ENCODE measurements around the gene KDELR3. TPM values are rescaled to one million over a fixed set of nuclear protein-coding genes. Genes with fewer than 3 reads are reported as not detected.

KDELR3 gene
- total RNA-seq, 1 donor from 2014 or later = 8.3 TPM

GRCh38 chr22:38519453-38520250 is 51.8 kb downstream of the KDELR3 start:
- Histone ChIP-seq H3K27me3 (ENCODE audit: low read depth) (peaks cover 10% of the 10 kb centered on the region), H3K4me3 (no peak overlapping the region), H3K36me3 (no peaks in the 10 kb centered on the region), H3K27ac (no peak overlapping the region), H3K9me3 (no peaks in the 10 kb centered on the region), H3K4me1 (no peaks in the 10 kb centered on the region)
- TF ChIP-seq CTCF (IDR thresholded peaks at IDR 0.05) = no peak
- intact Hi-C loops (cut with DNase I) = no loop called here
- DNase-seq (no peak), ATAC-seq (no peak)

GRCh38 chr22:38523029-38523428 is 55.1 kb downstream of the KDELR3 start:
- Histone ChIP-seq H3K4me3 (no peak overlapping the region), H3K27ac (no peak overlapping the region), H3K4me1 (no peaks in the 10 kb centered on the region), H3K9me3 (no peaks in the 10 kb centered on the region), H3K27me3 (ENCODE audit: low read depth) (peaks cover 10% of the 10 kb centered on the region), H3K36me3 (no peaks in the 10 kb centered on the region)
- DNase-seq (no peak), ATAC-seq (no peak)
- intact Hi-C loops (cut with DNase I) = no loop called here
- no peak for TF ChIP-seq CTCF (IDR thresholded peaks at IDR 0.05)

- Histone ChIP-seq H3K27ac (no peak overlapping the region), H3K27me3 (ENCODE audit: low read depth) (peaks cover 10% of the 10 kb centered on the region), H3K4me3 (no peak overlapping the region), H3K9me3 (no peaks in the 10 kb centered on the region), H3K4me1 (no peaks in the 10 kb centered on the region), H3K36me3 (no peaks in the 10 kb centered on the region)
- no peak for TF ChIP-seq CTCF (IDR thresholded peaks at IDR 0.05)
- DNase-seq = no peak
- intact Hi-C loops (cut with DNase I) = no loop called here
- ATAC-seq = no peak
Measured at GRCh38 chr22:38523479-38523878, 55.6 kb downstream of the KDELR3 start.

GRCh38 chr22:38524429-38524828 is 56.5 kb downstream of the KDELR3 start:
- no peak for ATAC-seq
- no peak overlapping the region for H3K27ac ChIP-seq
- intact Hi-C loops (cut with DNase I) = no loop called here

GRCh38 chr22:38531251-38531938 is 63.5 kb downstream of the KDELR3 start:
- intact Hi-C loops (cut with DNase I) = no loop called here
- Histone ChIP-seq H3K36me3 (no peaks in the 10 kb centered on the region), H3K4me1 (no peaks in the 10 kb centered on the region), H3K27ac (no peak overlapping the region), H3K4me3 (no peak overlapping the region), H3K27me3 (ENCODE audit: low read depth) (no peaks in the 10 kb centered on the region), H3K9me3 (no peaks in the 10 kb centered on the region)
- ATAC-seq (no peak), DNase-seq (no peak)
- TF ChIP-seq CTCF (IDR thresholded peaks at IDR 0.05) = no peak

More at GRCh38 chr22:38524429-38524828, 56.5 kb downstream of the KDELR3 start:
- Histone ChIP-seq H3K4me1 (no peaks in the 10 kb centered on the region), H3K36me3 (no peaks in the 10 kb centered on the region), H3K4me3 (no peak overlapping the region), H3K9me3 (no peaks in the 10 kb centered on the region), H3K27me3 (ENCODE audit: low read depth) (peaks cover 10% of the 10 kb centered on the region)
- DNase-seq = no peak
- TF ChIP-seq CTCF (IDR thresholded peaks at IDR 0.05) = no peak

Other genes starting within 250 kb of the KDELR3 start
- 77.7 TPM for gene TMEM184B, start 195.1 kb upstream of the KDELR3 start, total RNA-seq
- 126 TPM for gene CSNK1E, start 150.7 kb upstream of the KDELR3 start, total RNA-seq
- not detected for gene KCNJ4, start 12.9 kb upstream of the KDELR3 start, total RNA-seq
- gene DDX17, start 38.2 kb downstream of the KDELR3 start, total RNA-seq = 457 TPM
- 0.97 TPM for gene DMC1, start 102.1 kb downstream of the KDELR3 start, total RNA-seq
- 3.4 TPM for gene FAM227A, start 188.3 kb downstream of the KDELR3 start, total RNA-seq
- gene CBY1, start 188.5 kb downstream of the KDELR3 start, total RNA-seq = 30.8 TPM
- 42.2 TPM for gene TOMM22, start 213.9 kb downstream of the KDELR3 start, total RNA-seq
- 44.7 TPM for gene JOSD1, start 232.8 kb downstream of the KDELR3 start, total RNA-seq
- 66.7 TPM for gene GTPBP1, start 237.8 kb downstream of the KDELR3 start, total RNA-seq

Data from lower lobe of right lung (tissue), 2 donors.